K562 (cell line): ENCODE measurements around the gene PTPN14. TPM values are rescaled to one million over a fixed set of nuclear protein-coding genes. Genes with fewer than 3 reads are reported as not detected.

Experiments used
- ATAC-seq: fragments of 200-7000 bp; cut with Tn5 transposase; 3 replicates; pipeline ENCODE4 v1.9.1; 2020; ENCODE audit warnings: moderate library complexity
- BruUV-seq: library from RNA; stranded (reverse); fragments of 400-500 nt; replicated peaks from 2 replicates; lab custom pipeline; 2021; lab: Mats Ljungman, UMichigan
- CTCF ChIA-PET: fragments of 300-600 bp; formaldehyde crosslinking; extraction: SDS; loops from one replicate; lab custom pipeline; 2021; ENCODE audit warnings: low intra/inter-chr PET ratio; lab: Yijun Ruan, JAX
- POLR2A ChIA-PET: fragments of 300-600, 350-650 bp; sonication (Branson Sonifier 250); formaldehyde crosslinking; extraction: SDS; loops from one replicate; lab custom pipeline; 2021; ENCODE audit warnings: antibody characterized with exemption, inconsistent platforms; lab: Yijun Ruan, JAX
- DNase-seq, 4 experiments: peaks; one replicate each; pipeline versions ENCODE4 v3.0.0 to v3.0.0-alpha.2; 2011 to 2018; ENCODE audit warnings: low spot score in 3 of 4, mixed read lengths in 3 of 4; ENCODE audit errors: extremely low read depth in 1 of 4
- FAIRE-seq: peaks from 2 replicates; lab custom pipeline; 2011; peaks lifted over from hg19 to GRCh38; lab: Jason Lieb, UNC
- H2AFZ ChIP-seq: 2 replicates; pipeline ENCODE4 v1.6.0; 2011; ENCODE audit warnings: low read depth, low read length, control low read depth, inconsistent platforms
- H3K27ac ChIP-seq: fragments of 200-600 bp; 3 replicates; pipeline ENCODE4 v1.8.0; 2011; ENCODE audit warnings: low read depth, mild to moderate bottlenecking, control low read depth, inconsistent platforms, low read length, moderate library complexity, mixed read lengths; ENCODE audit errors: extremely low read depth
- H3K27me3 ChIP-seq, 2 experiments: fragments of 300-600 bp in 1 of 2; 2 replicates in 1 of 2; 3 replicates in 1 of 2; pipeline versions ENCODE4 v1.6.0 to v1.8.0; 2011; ENCODE audit warnings: inconsistent platforms in 2 of 2, low read length in 2 of 2, mild to moderate bottlenecking in 1 of 2, mixed read lengths in 1 of 2, moderate library complexity in 1 of 2; ENCODE audit not compliant: control insufficient read depth in 2 of 2, insufficient read depth in 2 of 2
- H3K36me3 ChIP-seq: fragments of 300-600 bp; 3 replicates; pipeline ENCODE4 v1.8.0; 2011; ENCODE audit warnings: mild to moderate bottlenecking, low read length, inconsistent platforms; ENCODE audit not compliant: control insufficient read depth, insufficient read depth
- H3K4me1 ChIP-seq, 2 experiments: fragments of 200-600 bp in 1 of 2; replicated peaks in 1 of 2; 2 replicates in 1 of 2; 3 replicates in 1 of 2; pipeline versions ENCODE4 v1.5.1 to v1.8.0; 2011; ENCODE audit warnings: inconsistent platforms in 2 of 2, low read length in 2 of 2, mild to moderate bottlenecking in 1 of 2, mixed read lengths in 1 of 2, moderate library complexity in 1 of 2; ENCODE audit not compliant: control insufficient read depth in 2 of 2, insufficient read depth in 2 of 2
- H3K4me2 ChIP-seq: 2 replicates; pipeline ENCODE4 v1.6.1; 2011; ENCODE audit warnings: low read length, control low read depth, inconsistent platforms, mixed read lengths; ENCODE audit not compliant: insufficient read depth
- H3K4me3 ChIP-seq: fragments of 200-600 bp; sonication (generic), shearing (Covaris generic); 2 replicates; pipeline ENCODE4 v1.5.1; 2016; ENCODE audit warnings: control low read depth, inconsistent platforms
- H3K79me2 ChIP-seq: fragments of 200-600 bp; 3 replicates; pipeline ENCODE4 v1.8.0; 2011; ENCODE audit warnings: low read length, inconsistent platforms; ENCODE audit not compliant: control insufficient read depth, insufficient read depth
- H3K9ac ChIP-seq, 2 experiments: 2 replicates each; pipeline versions ENCODE4 v1.6.0 to v1.6.1; 2011; ENCODE audit warnings: low read depth in 2 of 2, low read length in 2 of 2, control low read depth in 1 of 2, inconsistent platforms in 1 of 2, mild to moderate bottlenecking in 1 of 2, mixed read lengths in 1 of 2; ENCODE audit not compliant: insufficient read depth in 1 of 2
- H3K9me1 ChIP-seq: one replicate; pipeline ENCODE4 v1.6.0; 2011; ENCODE audit warnings: inconsistent platforms, mild to moderate bottlenecking, low read length, moderate library complexity; ENCODE audit not compliant: control insufficient read depth, insufficient read depth
- H3K9me3 ChIP-seq: replicated peaks from 2 replicates; pipeline ENCODE4 v1.5.1; 2011; ENCODE audit warnings: low read depth, low read length, inconsistent platforms; ENCODE audit not compliant: control insufficient read depth, insufficient read depth
- H4K20me1 ChIP-seq: replicated peaks from 2 replicates; pipeline ENCODE4 v1.6.1; 2011; ENCODE audit warnings: low read length, inconsistent platforms, mixed read lengths; ENCODE audit not compliant: control insufficient read depth, insufficient read depth
- BRCA1 ChIP-seq, 2 experiments: fragments of 450-650 bp in 1 of 2; sonication (generic) in 1 of 2; formaldehyde crosslinking in 1 of 2; IDR thresholded peaks; 2 replicates each; pipeline versions ENCODE4 v1.5.0 to v1.6.1; 2017 to 2020; ENCODE audit warnings: mild to moderate bottlenecking in 1 of 2, missing genetic modification reagents in 1 of 2
- CREB1 ChIP-seq, 2 experiments: sonication (generic) in 1 of 2; formaldehyde crosslinking in 1 of 2; IDR thresholded peaks; 2 replicates each; pipeline versions ENCODE4 v1.6.1 to v1.8.0; 2012 to 2022; ENCODE audit warnings: inconsistent platforms in 1 of 2, mild to moderate bottlenecking in 1 of 2, missing genetic modification reagents in 1 of 2, moderate library complexity in 1 of 2
- CREM ChIP-seq: IDR thresholded peaks from 2 replicates; pipeline ENCODE4 v1.6.1; 2014; ENCODE audit warnings: antibody characterized with exemption, low read depth
- HBP1 ChIP-seq: fragments of 450-650 bp; formaldehyde crosslinking; IDR thresholded peaks from 2 replicates; pipeline ENCODE4 v1.4.0; 2022; ENCODE audit warnings: missing genetic modification characterization
- NFE2 ChIP-seq: IDR thresholded peaks from 2 replicates; pipeline ENCODE4 v1.6.1; 2014; ENCODE audit warnings: antibody characterized with exemption, low read depth
- TEAD1 ChIP-seq, 2 experiments: fragments of 450-650 bp in 1 of 2; sonication (generic) in 1 of 2; formaldehyde crosslinking; IDR thresholded peaks; 2 replicates each; pipeline versions ENCODE4 v1.4.0 to v1.8.0; 2020 to 2022; ENCODE audit warnings: mild to moderate bottlenecking in 2 of 2, missing genetic modification reagents in 1 of 2
- ZNF384 ChIP-seq: IDR thresholded peaks from 2 replicates; pipeline ENCODE4 v1.6.1; 2012; ENCODE audit warnings: low read depth, low read length, improper control_type of control experiment
- WGBS: fragments of 100-300 bp; shearing (Covaris generic); methylation state at CpG from one replicate; pipeline ENCODE4 v1.1.6; 2016; ENCODE audit warnings: low coverage, mixed read lengths; ENCODE audit not compliant: insufficient coverage; ENCODE audit errors: missing lambda C conversion rate; 5-methylcytosine and 5-hydroxymethylcytosine counted together
- in situ Hi-C: fragments of 300-500 bp; cut with MboI; formaldehyde crosslinking; loops from 4 replicates; pipeline ENCODE4 v1.15.0; 2018; ENCODE audit warnings: inconsistent platforms, mixed read lengths
- intact Hi-C: fragments of 100-400 bp; cut with micrococcal nuclease; formaldehyde crosslinking; loops from 2 replicates; pipeline ENCODE4 v1.14.2; 2022
- polyA plus RNA-seq, 8 experiments: library from polyadenylated mRNA; depleted of rRNA in 4 of 8; stranded (reverse) in 5 of 8; unstranded in 3 of 8; fragments of >200 nt; fragmentation: Nextera tagmentation in 2 of 8; fragmentation: Illumina TruSeq in 1 of 8; extraction: Ambion mirVana in 2 of 8; extraction: Trizol in 1 of 8; gene quantifications; 2 replicates each; pipeline versions ENCODE4 v1.2.1 to v1.2.3, GENCODE V29; 2011 to 2014; ENCODE audit warnings: inconsistent platforms in 1 of 8, missing spikeins in 1 of 8
- total RNA-seq, 7 experiments: library from RNA; depleted of rRNA in 6 of 7; stranded (reverse); fragments of >200 nt in 6 of 7; fragmentation: Illumina TruSeq in 2 of 7; extraction: Trizol in 2 of 7; gene quantifications; 2 replicates each; pipeline versions ENCODE4 v1.2.1 to v1.2.3, GENCODE V29; 2011 to 2021; ENCODE audit warnings: low replicate concordance in 1 of 7

Gene PTPN14
- total and polyA plus RNA-seq, 9 of the 15 experiments (the other 6 are each of a cell fraction or from before 2014, with no cell fraction given), result 0.01 to 0.29 (median 0.04) TPM; not detected in 6

GRCh38 chr1:214404571-214405213, 146.7 kb downstream of the PTPN14 start:
- POLR2A ChIA-PET, result no interaction called here
- 2% methylated on average over 9 of the region's 9 CpGs for WGBS
- Histone ChIP-seq H3K9ac (no peak overlapping the region), H3K9me3 (no peaks in the 10 kb centered on the region), H3K27me3 (peaks cover 0 to 27% of the 10 kb centered on the region in 2 experiments; a peak in 2 of 5 replicates), H3K36me3 (no peaks in the 10 kb centered on the region), H3K4me1 (no peaks in the 10 kb centered on the region), H3K79me2 (no peaks in the 10 kb centered on the region), H2AFZ (no peak overlapping the region), H4K20me1 (no peaks in the 10 kb centered on the region), H3K4me3 (no peak overlapping the region), H3K9me1 (no peaks in the 10 kb centered on the region), H3K4me2 (no peak overlapping the region), H3K27ac (no peak overlapping the region)
- CTCF ChIA-PET, result no interaction called here
- TF ChIP-seq ZNF384 (no peak), NFE2 (peak; percentile 20; the same call in 1 of the 2 replicates), HBP1 (no peak), BRCA1 (IDR thresholded peaks at IDR 0.05) (no peak), BRCA1 (CRISPR knock-in tag; IDR thresholded peaks at IDR 0.05) (no peak), TEAD1 (CRISPR knock-in tag; IDR thresholded peaks at IDR 0.05) (no peak), CREB1 (IDR thresholded peaks at IDR 0.05) (0 out of 2 replicates have a peak, but pooled peaks have one; percentile 26), CREB1 (CRISPR knock-in tag; IDR thresholded peaks at IDR 0.05) (no peak), CREM (peak; percentile 56; the same call in 1 of the 2 replicates)
- ATAC-seq, result no peak; the same call in 2 of the 3 replicates
- in situ Hi-C loops (no loop called here), intact Hi-C loops (no loop called here)
- DNase-seq, result no peak
- BruUV-seq, result no TSS peak
- FAIRE-seq, result no peak
